ENCODE data around the gene KSR2.
A peak's percentile ranks its signal among the peaks of the same experiment; 100 is the strongest.

- peak; percentile 16 to 28 for TF ChIP-seq POLR2A (IDR thresholded peaks at IDR 0.05)
- TF ChIP-seq, protein P1, sequence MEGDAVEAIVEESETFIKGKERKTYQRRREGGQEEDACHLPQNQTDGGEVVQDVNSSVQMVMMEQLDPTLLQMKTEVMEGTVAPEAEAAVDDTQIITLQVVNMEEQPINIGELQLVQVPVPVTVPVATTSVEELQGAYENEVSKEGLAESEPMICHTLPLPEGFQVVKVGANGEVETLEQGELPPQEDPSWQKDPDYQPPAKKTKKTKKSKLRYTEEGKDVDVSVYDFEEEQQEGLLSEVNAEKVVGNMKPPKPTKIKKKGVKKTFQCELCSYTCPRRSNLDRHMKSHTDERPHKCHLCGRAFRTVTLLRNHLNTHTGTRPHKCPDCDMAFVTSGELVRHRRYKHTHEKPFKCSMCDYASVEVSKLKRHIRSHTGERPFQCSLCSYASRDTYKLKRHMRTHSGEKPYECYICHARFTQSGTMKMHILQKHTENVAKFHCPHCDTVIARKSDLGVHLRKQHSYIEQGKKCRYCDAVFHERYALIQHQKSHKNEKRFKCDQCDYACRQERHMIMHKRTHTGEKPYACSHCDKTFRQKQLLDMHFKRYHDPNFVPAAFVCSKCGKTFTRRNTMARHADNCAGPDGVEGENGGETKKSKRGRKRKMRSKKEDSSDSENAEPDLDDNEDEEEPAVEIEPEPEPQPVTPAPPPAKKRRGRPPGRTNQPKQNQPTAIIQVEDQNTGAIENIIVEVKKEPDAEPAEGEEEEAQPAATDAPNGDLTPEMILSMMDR (IDR thresholded peaks at IDR 0.05 in 4 of 5, conservative IDR thresholded peaks at IDR 0.05 in 1 of 5) = peak; percentile 34 to 68 (median 53)
These were observed 527.0 kb downstream of the KSR2 start for GRCh38 chr12:117441751-117442150.

Measured in gastrocnemius medialis (tissue), 4 donors.